DND-41 (cell line): ENCODE results near the gene ARHGEF16.

Experiments
- EZH2 ChIP-seq: IDR thresholded peaks from 3 replicates; pipeline ENCODE4 v1.6.1; 2012; ENCODE audit warnings: borderline replicate concordance, low read depth, mild to moderate bottlenecking, moderate library complexity, low read length, inconsistent platforms; ENCODE audit not compliant: severe bottlenecking
- TF ChIP-seq, protein P1 (sequence below): IDR thresholded peaks from 2 replicates; pipeline ENCODE4 v1.5.1; 2012; ENCODE audit warnings: borderline replicate concordance, low read length, moderate library complexity, mild to moderate bottlenecking; ENCODE audit not compliant: poor library complexity, severe bottlenecking; ENCODE audit errors: extremely low read depth

DNA sequence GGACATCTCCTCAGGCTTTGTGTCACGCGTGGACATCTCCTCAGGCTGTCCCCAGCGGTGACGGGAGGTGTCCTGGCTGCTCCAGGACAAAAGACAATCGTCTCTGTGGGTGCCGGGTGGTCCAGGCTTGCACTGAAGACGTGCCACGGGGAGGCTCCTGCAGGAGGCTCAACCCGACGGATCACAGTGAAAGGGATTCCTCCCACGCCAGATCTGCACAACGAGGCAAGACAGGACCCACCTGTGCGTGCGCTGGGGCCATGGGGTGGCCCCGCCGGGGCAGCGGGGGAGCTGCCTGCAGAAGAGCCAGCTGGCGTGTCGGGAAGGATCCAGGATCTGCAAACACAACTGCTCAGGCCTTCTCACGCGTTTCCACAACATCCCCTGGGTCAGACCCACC, 18.8 kb upstream of the ARHGEF16 start:
- no peak for TF ChIP-seq EZH2
- TF ChIP-seq, protein P1, sequence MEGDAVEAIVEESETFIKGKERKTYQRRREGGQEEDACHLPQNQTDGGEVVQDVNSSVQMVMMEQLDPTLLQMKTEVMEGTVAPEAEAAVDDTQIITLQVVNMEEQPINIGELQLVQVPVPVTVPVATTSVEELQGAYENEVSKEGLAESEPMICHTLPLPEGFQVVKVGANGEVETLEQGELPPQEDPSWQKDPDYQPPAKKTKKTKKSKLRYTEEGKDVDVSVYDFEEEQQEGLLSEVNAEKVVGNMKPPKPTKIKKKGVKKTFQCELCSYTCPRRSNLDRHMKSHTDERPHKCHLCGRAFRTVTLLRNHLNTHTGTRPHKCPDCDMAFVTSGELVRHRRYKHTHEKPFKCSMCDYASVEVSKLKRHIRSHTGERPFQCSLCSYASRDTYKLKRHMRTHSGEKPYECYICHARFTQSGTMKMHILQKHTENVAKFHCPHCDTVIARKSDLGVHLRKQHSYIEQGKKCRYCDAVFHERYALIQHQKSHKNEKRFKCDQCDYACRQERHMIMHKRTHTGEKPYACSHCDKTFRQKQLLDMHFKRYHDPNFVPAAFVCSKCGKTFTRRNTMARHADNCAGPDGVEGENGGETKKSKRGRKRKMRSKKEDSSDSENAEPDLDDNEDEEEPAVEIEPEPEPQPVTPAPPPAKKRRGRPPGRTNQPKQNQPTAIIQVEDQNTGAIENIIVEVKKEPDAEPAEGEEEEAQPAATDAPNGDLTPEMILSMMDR: no peak
